Panc1 (cell line): Measurements from ENCODE around the gene DECR2. TPM values are rescaled to one million over a fixed set of nuclear protein-coding genes. Genes with fewer than 3 reads are reported as not detected.
A peak's percentile ranks its signal among the peaks of the same experiment; 100 is the strongest.

Source experiments
- ATAC-seq: fragments of 200-7000 bp; cut with Tn5 transposase; 2 replicates; pipeline ENCODE4 v1.9.1; 2020; ENCODE audit warnings: mild to moderate bottlenecking, moderate library complexity
- BruUV-seq: library from RNA; stranded (reverse); fragments of 400-500 nt; replicated peaks from 2 replicates; lab custom pipeline; 2021; lab: Mats Ljungman, UMichigan
- CTCF ChIA-PET: fragments of 300-600 bp; sonication (Branson Sonifier 250); formaldehyde crosslinking; loops from one replicate; lab custom pipeline; 2022; ENCODE audit warnings: antibody characterized with exemption; lab: Charles Lee
- POLR2A ChIA-PET: fragments of 300-600 bp; sonication (Branson Sonifier 250); formaldehyde crosslinking; loops from one replicate; lab custom pipeline; 2022; ENCODE audit warnings: antibody characterized with exemption; lab: Charles Lee
- DNase-seq: peaks from one replicate; pipeline ENCODE4 v3.0.0-alpha.2; 2010; ENCODE audit warnings: low read depth, low spot score
- H3K27ac ChIP-seq: 2 replicates; pipeline ENCODE4 v1.5.1; 2011; ENCODE audit warnings: mild to moderate bottlenecking, low read length, inconsistent platforms
- H3K27me3 ChIP-seq: fragments of 200-500 bp; sonication (Bioruptor generic); 2 replicates; pipeline ENCODE4 v1.6.0; 2014; ENCODE audit warnings: low read length, inconsistent platforms; ENCODE audit not compliant: control insufficient read depth, insufficient read depth
- H3K36me3 ChIP-seq: fragments of 200-500 bp; sonication (Bioruptor generic); 2 replicates; pipeline ENCODE4 v1.5.1; 2014; ENCODE audit warnings: inconsistent platforms, mild to moderate bottlenecking, low read length, moderate library complexity; ENCODE audit not compliant: control insufficient read depth, insufficient read depth
- H3K4me1 ChIP-seq: 2 replicates; pipeline ENCODE4 v1.5.1; 2011; ENCODE audit warnings: inconsistent platforms, mild to moderate bottlenecking, low read length, moderate library complexity; ENCODE audit not compliant: control insufficient read depth, insufficient read depth
- H3K4me3 ChIP-seq, 2 experiments: 2 replicates each; pipeline ENCODE4 v1.5.1; 2011 to 2012; ENCODE audit warnings: low read depth in 2 of 2, low read length in 2 of 2, mild to moderate bottlenecking in 2 of 2, inconsistent platforms in 1 of 2, moderate library complexity in 1 of 2
- H3K9me3 ChIP-seq: fragments of 200-500 bp; sonication (Bioruptor generic); 2 replicates; pipeline ENCODE4 v1.5.1; 2014; ENCODE audit warnings: low read depth, mild to moderate bottlenecking, inconsistent platforms, low read length, moderate library complexity; ENCODE audit not compliant: control insufficient read depth, insufficient read depth
- CTCF ChIP-seq: fragments of 450-650 bp; IDR thresholded peaks from 2 replicates; pipeline ENCODE4 v1.5.1; 2017; ENCODE audit warnings: mild to moderate bottlenecking
- POLR2AphosphoS5 ChIP-seq: IDR thresholded peaks from 2 replicates; pipeline ENCODE4 v1.6.1; 2012; ENCODE audit warnings: mild to moderate bottlenecking, low read depth, low read length, moderate library complexity
- REST ChIP-seq, 2 experiments: IDR thresholded peaks; 2 replicates each; pipeline ENCODE4 v1.6.1; 2011 to 2012; ENCODE audit warnings: low read depth in 2 of 2, control low read depth in 1 of 2, low read length in 1 of 2, mild to moderate bottlenecking in 1 of 2, moderate library complexity in 1 of 2; ENCODE audit not compliant: insufficient read depth in 1 of 2
- SIN3A ChIP-seq: IDR thresholded peaks from 2 replicates; pipeline ENCODE4 v1.6.1; 2012; ENCODE audit warnings: low read depth, mild to moderate bottlenecking, low read length, moderate library complexity, borderline replicate concordance; ENCODE audit not compliant: insufficient read depth
- TCF7L2 ChIP-seq: IDR thresholded peaks from 2 replicates; pipeline ENCODE4 v1.6.1; 2011; ENCODE audit warnings: mild to moderate bottlenecking, low read depth, low read length, inconsistent platforms
- in situ Hi-C: cut with HindIII; loops from 2 replicates; pipeline ENCODE4 v1.10.0; 2016; ENCODE audit warnings: low sequenced_read_pairs, low pct_unique_long_range_greater_than_20kb
- intact Hi-C: fragments of 100-400 bp; cut with micrococcal nuclease; formaldehyde crosslinking; loops from one replicate; pipeline ENCODE4 v1.10.0; 2022; ENCODE audit not compliant: unreplicated experiment
- total RNA-seq: library from RNA; stranded (reverse); gene quantifications from one replicate; pipeline ENCODE4 v1.2.1, GENCODE V29; 2021; ENCODE audit not compliant: unreplicated experiment

The DECR2 gene
- total RNA-seq, 1 experiment from 2014 or later, result 92.7 TPM

- H3K4me3 ChIP-seq, result peak within 1 kb of the TSS; percentile 52 to 87
- in situ Hi-C loops (no loop called here), intact Hi-C loops (no loop called here)
- no peak for DNase-seq
- no peaks in the 10 kb centered on the region for H3K27me3 ChIP-seq
- H3K36me3 ChIP-seq, result no peaks in the 10 kb centered on the region
- ChIA-PET CTCF (no interaction called here), POLR2A (no interaction called here)
- BruUV-seq, result no TSS peak
- H3K4me1 ChIP-seq, result peaks cover 34% of the 10 kb centered on the region
- 0 out of 2 replicates have a peak, but pooled peaks have one; percentile 53 for TF ChIP-seq SIN3A
- TF ChIP-seq TCF7L2, result no peak
- no peaks in the 10 kb centered on the region for H3K9me3 ChIP-seq
- peak; percentile 33 for ATAC-seq
- H3K27ac ChIP-seq, result peak within 1 kb of the TSS; percentile 94
Measured at GRCh38 chr16:397135-397661, 4.5 kb upstream of the DECR2 start, which contains the start of gene NME4. Gene NME4 (plus strand): TSS chr16:397199. CDS start chr16:397223, 24 bp downstream.

- TF ChIP-seq TCF7L2, result no peak
- no peak for TF ChIP-seq SIN3A
- peak; percentile 66 for TF ChIP-seq POLR2AphosphoS5
- TF ChIP-seq CTCF, result peak; percentile 38
- TF ChIP-seq REST (IDR thresholded peaks at IDR 0.05; ENCODE audit: insufficient read depth in 1 of 2, low read depth in 2 of 2, low read length in 1 of 2), result no peak
- H3K27me3 ChIP-seq, result no peaks in the 10 kb centered on the region
- peak overlapping the region; percentile 49 to 52 for H3K4me3 ChIP-seq
- in situ Hi-C loops, result no loop called here
- no peaks in the 10 kb centered on the region for H3K36me3 ChIP-seq
- CTCF ChIA-PET, result interaction anchor here (0.6 kb wide), 1 partner anchor 12 kb away, joined by 9 read pairs; no protein-coding TSS in a partner anchor
- BruUV-seq, result no TSS peak
- intact Hi-C loops, result no loop called here
- H3K9me3 ChIP-seq, result no peaks in the 10 kb centered on the region
- peak; percentile 39 for ATAC-seq
- H3K27ac ChIP-seq, result peak overlapping the region; percentile 94
- no peak for DNase-seq
- POLR2A ChIA-PET, result no interaction called here
- H3K4me1 ChIP-seq, result peaks cover 34% of the 10 kb centered on the region
Measured at GRCh38 chr16:397736-398332, 3.9 kb upstream of the DECR2 start.
